Right atrium auricular region (tissue), 2 donors: ENCODE measurements around the gene MRPS11. TPM values are rescaled to one million over a fixed set of nuclear protein-coding genes. Genes with fewer than 3 reads are reported as not detected.
A peak's percentile ranks its signal among the peaks of the same experiment; 100 is the strongest.

ENCODE experiments used
- DNase-seq: peaks from one replicate; pipeline ENCODE4 v3.0.0-alpha.2; 2019; ENCODE audit warnings: low spot score
- H3K27ac ChIP-seq, 2 donors: fragments of 200-600 bp; sonication (generic); 1 replicate in 1 of 2; 2 replicates in 1 of 2; pipeline ENCODE4 v1.5.1; 2016 to 2019
- H3K27me3 ChIP-seq, 2 donors: fragments of 200-600 bp; sonication (generic); one replicate each; pipeline versions ENCODE4 v1.5.1 to v1.6.0; 2017 to 2019
- H3K36me3 ChIP-seq: fragments of 200-600 bp; sonication (generic); one replicate; pipeline ENCODE4 v1.5.1; 2016
- H3K4me1 ChIP-seq, 2 donors: fragments of 200-600 bp; sonication (generic); one replicate each; pipeline versions ENCODE4 v1.5.1 to v1.6.0; 2017 to 2019
- H3K4me3 ChIP-seq, 2 donors: fragments of 200-600 bp; sonication (generic); 1 replicate in 1 of 2; 2 replicates in 1 of 2; pipeline ENCODE4 v1.5.1; 2017 to 2019; ENCODE audit warnings: mild to moderate bottlenecking in 1 of 2, moderate library complexity in 1 of 2
- H3K9me3 ChIP-seq, 2 donors: fragments of 200-600 bp; sonication (generic); one replicate each; pipeline ENCODE4 v1.5.1; 2019
- CTCF ChIP-seq, 2 donors: fragments of 200-600 bp; sonication (generic); IDR thresholded peaks; one replicate each; pipeline ENCODE4 v1.5.1; 2019; ENCODE audit warnings: antibody characterized with exemption in 2 of 2
- total RNA-seq, 2 donors: library from RNA; depleted of rRNA; stranded (reverse); fragments of >200 nt; gene quantifications; one replicate each; pipeline ENCODE4 v1.1.0, GENCODE V29; 2016

Gene MRPS11
- 10 to 100 TPM; 29.3 to 47.5 TPM for total RNA-seq

DNA sequence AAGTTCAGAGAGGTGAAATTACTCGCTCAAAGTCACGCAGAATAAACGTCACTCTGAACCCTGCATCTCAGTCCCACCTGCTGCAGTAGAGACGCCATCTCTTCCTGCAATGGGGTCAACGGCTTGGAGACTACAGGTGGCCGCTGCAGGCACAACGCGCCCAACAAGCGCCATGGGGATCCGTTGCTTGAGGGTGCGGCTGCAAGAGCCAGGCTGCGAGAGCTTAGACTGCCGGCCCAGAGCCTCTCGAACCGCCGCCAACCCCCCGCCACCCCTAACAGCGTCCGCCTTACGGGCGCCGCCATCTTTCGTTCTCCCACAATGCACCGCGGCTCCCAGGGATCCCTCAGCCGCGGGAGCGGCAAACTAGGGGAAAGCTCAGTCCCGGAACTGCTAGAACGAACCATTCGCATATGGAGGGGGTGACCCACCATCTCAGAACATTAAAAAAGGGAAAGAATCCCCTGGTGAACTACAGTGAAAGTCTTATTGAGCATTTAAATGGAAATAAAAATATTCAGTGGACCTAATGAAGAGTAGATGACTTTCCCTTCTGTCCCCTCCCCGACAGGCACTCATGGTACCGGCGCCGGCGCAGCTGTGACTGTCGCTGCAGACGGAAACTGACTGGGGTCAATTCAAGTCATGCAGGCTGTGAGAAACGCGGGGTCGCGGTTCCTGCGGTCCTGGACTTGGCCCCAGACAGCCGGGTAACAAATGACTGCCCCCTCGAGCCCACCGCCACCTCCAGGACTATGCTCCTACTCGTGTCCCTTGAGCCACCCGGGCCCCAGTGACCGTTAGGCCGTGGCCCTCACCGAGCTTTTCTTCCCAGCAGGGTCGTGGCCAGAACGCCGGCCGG is at the start of gene MRPS11, which contains the start of gene MRPL46:
TSS of gene MRPS11 (plus strand) at position 636 of the 862 bp plus-strand sequence. CDS start at position 646, 10 bp downstream.
TSS of gene MRPL46 (minus strand) at position 316 of the 862 bp plus-strand sequence. CDS start at position 305, 11 bp downstream.
- peak; percentile 85 for DNase-seq
- Histone ChIP-seq H3K4me1 (peaks cover 0 to 29% of the 10 kb centered on the region in 2 donors), H3K4me3 (peak within 1 kb of the TSS; percentile 78 to 91), H3K36me3 (peaks cover 30% of the 10 kb centered on the region), H3K27me3 (no peaks in the 10 kb centered on the region), H3K27ac (peak within 1 kb of the TSS; percentile 89 to 92), H3K9me3 (no peaks in the 10 kb centered on the region)
- no peak for TF ChIP-seq CTCF (IDR thresholded peaks at IDR 0.05)

- Histone ChIP-seq H3K9me3 (no peaks in the 10 kb centered on the region), H3K27me3 (no peaks in the 10 kb centered on the region), H3K36me3 (no peaks in the 10 kb centered on the region), H3K4me3 (no peak overlapping the region), H3K27ac (no peak overlapping the region), H3K4me1 (no peaks in the 10 kb centered on the region)
- DNase-seq = no peak
- TF ChIP-seq CTCF (IDR thresholded peaks at IDR 0.05) = no peak
Observed at GRCh38 chr15:88419830-88420229, 47.7 kb upstream of the MRPS11 start.

DNA sequence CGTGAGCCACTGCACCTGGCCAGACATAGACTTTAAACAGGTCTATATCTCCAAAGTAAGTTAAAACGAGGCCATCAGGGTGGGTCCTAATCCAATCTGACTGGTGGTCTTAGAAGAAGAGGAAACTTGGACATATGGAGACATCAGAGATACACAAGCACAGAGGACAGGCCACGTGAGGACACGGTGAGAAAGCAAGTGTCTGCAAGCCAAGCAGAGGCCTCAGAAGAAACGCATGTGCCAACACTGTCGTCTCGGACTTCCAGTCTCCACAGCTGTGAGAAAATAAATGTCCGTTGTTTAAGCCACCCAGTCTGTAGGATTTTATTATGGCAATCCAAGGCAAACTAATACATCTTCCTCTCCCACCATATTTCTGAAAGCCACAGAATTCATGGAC is 44.2 kb upstream of the MRPS11 start:
- DNase-seq = no peak
- Histone ChIP-seq H3K9me3 (no peaks in the 10 kb centered on the region), H3K4me3 (no peak overlapping the region), H3K27me3 (no peaks in the 10 kb centered on the region), H3K27ac (no peak overlapping the region), H3K36me3 (no peaks in the 10 kb centered on the region), H3K4me1 (no peaks in the 10 kb centered on the region)
- TF ChIP-seq CTCF (IDR thresholded peaks at IDR 0.05) = no peak

DNA sequence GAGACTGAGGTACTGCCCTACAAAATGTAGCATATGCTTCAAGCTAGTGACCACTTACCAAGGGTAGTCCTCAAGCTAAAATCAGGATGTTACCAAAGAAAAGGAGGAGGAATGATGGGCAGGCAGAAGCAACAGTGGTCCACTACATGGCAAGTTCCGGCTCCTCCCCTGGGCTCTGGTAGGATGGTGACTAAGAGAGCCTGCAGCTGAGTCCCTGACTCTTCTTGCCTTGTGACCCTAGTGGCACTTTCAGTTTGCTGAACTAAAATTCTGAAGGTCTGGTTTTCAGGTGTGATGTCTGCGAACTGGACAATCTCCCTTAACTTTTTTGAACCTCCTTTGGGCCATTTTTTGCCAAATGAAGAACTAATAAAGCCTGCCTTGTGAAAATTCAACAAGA is 41.2 kb upstream of the MRPS11 start:
- H3K27ac ChIP-seq = no peak overlapping the region
- H3K9me3 ChIP-seq = no peaks in the 10 kb centered on the region
- no peaks in the 10 kb centered on the region for H3K36me3 ChIP-seq
- no peaks in the 10 kb centered on the region for H3K27me3 ChIP-seq
- no peaks in the 10 kb centered on the region for H3K4me1 ChIP-seq
- DNase-seq = no peak
- no peak overlapping the region for H3K4me3 ChIP-seq
- no peak for TF ChIP-seq CTCF (IDR thresholded peaks at IDR 0.05)

- Histone ChIP-seq H3K9me3 (no peaks in the 10 kb centered on the region), H3K4me3 (no peak overlapping the region), H3K4me1 (no peaks in the 10 kb centered on the region), H3K27ac (no peak overlapping the region), H3K27me3 (no peaks in the 10 kb centered on the region), H3K36me3 (no peaks in the 10 kb centered on the region)
- DNase-seq = no peak
- TF ChIP-seq CTCF (IDR thresholded peaks at IDR 0.05) = no peak
Observed at GRCh38 chr15:88428053-88428452, 39.5 kb upstream of the MRPS11 start.
